Measurements from ENCODE around the gene CCDC188. TPM values are rescaled to one million over a fixed set of nuclear protein-coding genes. Genes with fewer than 3 reads are reported as not detected.

The CCDC188 gene
- total RNA-seq, 1 donor from 2014 or later, result not detected

- H3K9me3 Mint-ChIP-seq, result no peaks in the 10 kb centered on the region
- no peak overlapping the region for H3K4me3 Mint-ChIP-seq
- H3K27me3 Mint-ChIP-seq (ENCODE audit: low read depth), result no peaks in the 10 kb centered on the region
- no peak for DNase-seq (ENCODE audit: low spot score in 2 of 2, unreplicated experiment in 2 of 2)
- no peaks in the 10 kb centered on the region for H3K4me1 Mint-ChIP-seq
- no peak overlapping the region for H3K27ac Mint-ChIP-seq
- no peaks in the 10 kb centered on the region for H3K36me3 Mint-ChIP-seq
- TF ChIP-seq, protein P1, sequence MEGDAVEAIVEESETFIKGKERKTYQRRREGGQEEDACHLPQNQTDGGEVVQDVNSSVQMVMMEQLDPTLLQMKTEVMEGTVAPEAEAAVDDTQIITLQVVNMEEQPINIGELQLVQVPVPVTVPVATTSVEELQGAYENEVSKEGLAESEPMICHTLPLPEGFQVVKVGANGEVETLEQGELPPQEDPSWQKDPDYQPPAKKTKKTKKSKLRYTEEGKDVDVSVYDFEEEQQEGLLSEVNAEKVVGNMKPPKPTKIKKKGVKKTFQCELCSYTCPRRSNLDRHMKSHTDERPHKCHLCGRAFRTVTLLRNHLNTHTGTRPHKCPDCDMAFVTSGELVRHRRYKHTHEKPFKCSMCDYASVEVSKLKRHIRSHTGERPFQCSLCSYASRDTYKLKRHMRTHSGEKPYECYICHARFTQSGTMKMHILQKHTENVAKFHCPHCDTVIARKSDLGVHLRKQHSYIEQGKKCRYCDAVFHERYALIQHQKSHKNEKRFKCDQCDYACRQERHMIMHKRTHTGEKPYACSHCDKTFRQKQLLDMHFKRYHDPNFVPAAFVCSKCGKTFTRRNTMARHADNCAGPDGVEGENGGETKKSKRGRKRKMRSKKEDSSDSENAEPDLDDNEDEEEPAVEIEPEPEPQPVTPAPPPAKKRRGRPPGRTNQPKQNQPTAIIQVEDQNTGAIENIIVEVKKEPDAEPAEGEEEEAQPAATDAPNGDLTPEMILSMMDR (IDR thresholded peaks at IDR 0.05; ENCODE audit: unreplicated experiment), result no peak
Measured at GRCh38 chr22:20171288-20172140, 20.7 kb upstream of the CCDC188 start.

GRCh38 chr22:20170170-20170569, 19.3 kb upstream of the CCDC188 start:
- H3K9me3 Mint-ChIP-seq, result no peaks in the 10 kb centered on the region
- DNase-seq (ENCODE audit: low spot score in 2 of 2, unreplicated experiment in 2 of 2), result no peak
- TF ChIP-seq, protein P1 (IDR thresholded peaks at IDR 0.05; ENCODE audit: unreplicated experiment), result no peak
- H3K27ac Mint-ChIP-seq, result no peak overlapping the region
- H3K27me3 Mint-ChIP-seq (ENCODE audit: low read depth), result no peaks in the 10 kb centered on the region
- no peak overlapping the region for H3K4me3 Mint-ChIP-seq
- no peaks in the 10 kb centered on the region for H3K36me3 Mint-ChIP-seq
- H3K4me1 Mint-ChIP-seq, result no peaks in the 10 kb centered on the region

GRCh38 chr22:20169253-20169822, 18.5 kb upstream of the CCDC188 start:
- H3K9me3 Mint-ChIP-seq, result no peaks in the 10 kb centered on the region
- DNase-seq (ENCODE audit: low spot score in 2 of 2, unreplicated experiment in 2 of 2), result no peak
- no peaks in the 10 kb centered on the region for H3K4me1 Mint-ChIP-seq
- no peaks in the 10 kb centered on the region for H3K27me3 Mint-ChIP-seq (ENCODE audit: low read depth)
- TF ChIP-seq, protein P1 (IDR thresholded peaks at IDR 0.05; ENCODE audit: unreplicated experiment), result no peak
- no peaks in the 10 kb centered on the region for H3K36me3 Mint-ChIP-seq
- no peak overlapping the region for H3K4me3 Mint-ChIP-seq
- H3K27ac Mint-ChIP-seq, result no peak overlapping the region

DNA sequence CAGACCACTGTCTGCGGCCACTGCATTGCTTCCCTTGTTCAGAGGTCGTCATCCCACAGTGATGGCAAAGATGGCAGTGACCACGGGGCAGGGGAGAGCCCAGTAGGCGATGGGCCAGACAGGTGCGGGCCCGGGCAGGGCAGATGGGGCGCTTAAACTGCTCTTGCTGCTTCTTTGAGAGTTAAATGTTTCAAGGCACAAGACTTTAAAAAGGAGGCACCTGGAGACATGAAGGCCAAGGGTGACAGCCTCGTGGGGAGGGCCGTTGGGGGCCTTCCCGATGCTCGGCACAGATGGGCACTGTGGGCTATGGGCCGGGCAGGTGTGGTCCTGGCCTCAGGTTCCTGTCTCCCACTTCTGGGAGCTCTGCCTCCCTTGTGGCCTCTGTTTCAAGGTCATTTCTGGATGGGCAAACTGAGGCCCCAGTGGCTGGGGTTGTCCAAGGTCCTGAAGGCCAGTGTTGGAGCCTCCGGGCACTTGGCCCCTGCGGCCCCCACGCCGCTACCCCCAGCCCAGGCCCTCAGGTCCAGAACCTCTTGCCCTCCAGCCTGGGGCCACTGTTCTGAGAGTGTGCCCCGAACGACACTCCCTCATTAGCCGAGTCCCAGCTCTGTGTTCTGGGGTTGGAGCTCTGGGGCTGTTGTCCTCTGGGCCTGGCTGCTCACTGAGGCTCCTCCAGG, 16.9 kb upstream of the CCDC188 start:
- Mint-ChIP-seq H3K9me3 (no peaks in the 10 kb centered on the region), H3K4me3 (no peak overlapping the region), H3K36me3 (no peaks in the 10 kb centered on the region), H3K27ac (no peak overlapping the region), H3K4me1 (no peaks in the 10 kb centered on the region), H3K27me3 (ENCODE audit: low read depth) (no peaks in the 10 kb centered on the region)
- DNase-seq (ENCODE audit: low spot score in 2 of 2, unreplicated experiment in 2 of 2), result no peak
- TF ChIP-seq, protein P1 (IDR thresholded peaks at IDR 0.05; ENCODE audit: unreplicated experiment), result no peak

DNA sequence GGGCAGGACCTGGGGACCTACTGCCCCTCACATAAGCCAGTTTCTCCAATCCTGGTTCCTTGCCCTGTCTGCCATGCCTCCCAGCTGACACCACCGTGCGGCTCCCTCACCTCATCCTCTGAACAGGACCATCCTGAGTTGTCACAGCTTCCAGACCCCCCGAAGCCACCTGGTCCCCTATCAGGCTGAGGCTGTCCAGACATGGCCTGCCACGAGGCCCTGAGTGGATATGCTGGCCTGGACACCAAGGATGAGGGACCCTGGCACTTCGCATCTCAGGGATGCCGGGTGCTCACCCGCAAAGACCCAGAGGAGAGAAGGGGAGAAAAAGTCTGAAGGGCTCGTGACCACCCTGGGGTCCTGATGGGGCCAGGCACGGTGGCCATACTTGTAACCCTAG, 15.8 kb upstream of the CCDC188 start:
- no peaks in the 10 kb centered on the region for H3K36me3 Mint-ChIP-seq
- no peak for DNase-seq (ENCODE audit: low spot score in 2 of 2, unreplicated experiment in 2 of 2)
- no peak overlapping the region for H3K4me3 Mint-ChIP-seq
- H3K4me1 Mint-ChIP-seq, result no peaks in the 10 kb centered on the region
- TF ChIP-seq, protein P1 (IDR thresholded peaks at IDR 0.05; ENCODE audit: unreplicated experiment), result no peak
- no peak overlapping the region for H3K27ac Mint-ChIP-seq
- H3K27me3 Mint-ChIP-seq (ENCODE audit: low read depth), result no peaks in the 10 kb centered on the region
- no peaks in the 10 kb centered on the region for H3K9me3 Mint-ChIP-seq
